B cell (primary cell): ENCODE results near the gene POP4.
"Not testable (repeated sequence)": the region's sequence is repeated elsewhere in the genome, so short reads cannot be mapped to it uniquely, and the experiment has no call there.

Experiments used
- CTCF ChIP-seq: fragments of 200-600 bp; IDR thresholded peaks from one replicate; pipeline ENCODE4 v1.8.0; 2022; ENCODE audit warnings: antibody characterized with exemption, mild to moderate bottlenecking
- EZH2 ChIP-seq: IDR thresholded peaks from 2 replicates; pipeline ENCODE4 v1.6.1; 2012; ENCODE audit warnings: borderline replicate concordance, low read depth, mild to moderate bottlenecking, moderate library complexity, low read length; ENCODE audit not compliant: insufficient read depth, poor library complexity, severe bottlenecking

GRCh38 chr19:29559110-29559509 is 47.0 kb upstream of the POP4 start:
- TF ChIP-seq CTCF, EZH2: not testable (repeated sequence)
